NT2/D1 (cell line): Measurements from ENCODE around the gene ZNF511.

Experiments
- DNase-seq: peaks from one replicate; pipeline ENCODE4 v3.0.0-alpha.2; 2011; ENCODE audit warnings: low read depth, low spot score
- H3K27me3 ChIP-seq: 2 replicates; pipeline ENCODE4 v1.6.0; 2011; ENCODE audit warnings: mild to moderate bottlenecking; ENCODE audit not compliant: insufficient read length, insufficient read depth
- H3K36me3 ChIP-seq: 2 replicates; pipeline ENCODE4 v1.6.1; 2011; ENCODE audit warnings: mild to moderate bottlenecking, low read length, mixed read lengths; ENCODE audit not compliant: insufficient read depth, insufficient read length
- H3K4me1 ChIP-seq: 2 replicates; pipeline ENCODE4 v1.5.1; 2011; ENCODE audit not compliant: insufficient read depth, insufficient read length
- H3K4me3 ChIP-seq: 2 replicates; pipeline ENCODE4 v1.5.1; 2011; ENCODE audit warnings: low read depth; ENCODE audit not compliant: insufficient read length
- H3K9ac ChIP-seq: 2 replicates; pipeline ENCODE4 v1.6.0; 2011; ENCODE audit warnings: low read depth; ENCODE audit not compliant: insufficient read length
- H3K9me3 ChIP-seq: 2 replicates; pipeline ENCODE4 v1.5.1; 2011; ENCODE audit warnings: mild to moderate bottlenecking, low read length; ENCODE audit not compliant: insufficient read depth
- SUZ12 ChIP-seq: IDR thresholded peaks from 2 replicates; pipeline ENCODE4 v1.6.1; 2011; ENCODE audit not compliant: insufficient read length, insufficient read depth; ENCODE audit errors: extremely low read depth
- YY1 ChIP-seq: IDR thresholded peaks from 2 replicates; pipeline ENCODE4 v1.6.1; 2011; ENCODE audit not compliant: insufficient read length, insufficient read depth
- ZNF274 ChIP-seq: IDR thresholded peaks from 2 replicates; pipeline ENCODE4 v1.6.1; 2011; ENCODE audit warnings: mild to moderate bottlenecking, low read depth, low read length

The ZNF511 gene

GRCh38 chr10:133271521-133272300 lies 37.0 kb upstream of the ZNF511 start:
- no peak overlapping the region for H3K4me3 ChIP-seq
- TF ChIP-seq ZNF274 = no peak
- no peak for TF ChIP-seq YY1
- TF ChIP-seq SUZ12 = no peak
- peaks cover 5% of the 10 kb centered on the region for H3K27me3 ChIP-seq
- no peaks in the 10 kb centered on the region for H3K9me3 ChIP-seq
- no peak for DNase-seq
- H3K9ac ChIP-seq = no peak overlapping the region
- H3K4me1 ChIP-seq = peaks cover 10% of the 10 kb centered on the region
- peaks cover 3% of the 10 kb centered on the region for H3K36me3 ChIP-seq

- Histone ChIP-seq H3K4me3 (no peak overlapping the region), H3K9me3 (no peaks in the 10 kb centered on the region), H3K36me3 (no peaks in the 10 kb centered on the region), H3K27me3 (peaks cover 5% of the 10 kb centered on the region), H3K9ac (no peak overlapping the region), H3K4me1 (peaks cover 12% of the 10 kb centered on the region)
- TF ChIP-seq YY1 (no peak), ZNF274 (no peak), SUZ12 (no peak)
- DNase-seq = no peak
These were observed 36.3 kb upstream of the ZNF511 start for GRCh38 chr10:133272301-133272963.

GRCh38 chr10:133272964-133273420 lies 35.7 kb upstream of the ZNF511 start:
- TF ChIP-seq ZNF274 = no peak
- TF ChIP-seq SUZ12 = no peak
- TF ChIP-seq YY1 = no peak
- peaks cover 5% of the 10 kb centered on the region for H3K27me3 ChIP-seq
- no peaks in the 10 kb centered on the region for H3K9me3 ChIP-seq
- H3K4me3 ChIP-seq = no peak overlapping the region
- DNase-seq = no peak
- H3K4me1 ChIP-seq = peaks cover 15% of the 10 kb centered on the region
- H3K36me3 ChIP-seq = no peaks in the 10 kb centered on the region
- H3K9ac ChIP-seq = no peak overlapping the region

- Histone ChIP-seq H3K9me3 (no peaks in the 10 kb centered on the region), H3K9ac (no peak overlapping the region), H3K27me3 (peaks cover 5% of the 10 kb centered on the region), H3K4me1 (peaks cover 15% of the 10 kb centered on the region), H3K4me3 (no peak overlapping the region), H3K36me3 (no peaks in the 10 kb centered on the region)
- TF ChIP-seq ZNF274 (no peak), YY1 (no peak), SUZ12 (no peak)
- no peak for DNase-seq
These were observed 35.1 kb upstream of the ZNF511 start for GRCh38 chr10:133273534-133274143.

GRCh38 chr10:133274751-133275683 lies 33.7 kb upstream of the ZNF511 start:
- Histone ChIP-seq H3K36me3 (peaks cover 11% of the 10 kb centered on the region), H3K27me3 (peaks cover 5% of the 10 kb centered on the region), H3K4me1 (peaks cover 20% of the 10 kb centered on the region), H3K9me3 (no peaks in the 10 kb centered on the region), H3K4me3 (no peak overlapping the region), H3K9ac (peak overlapping the region; percentile 32)
- no peak for DNase-seq
- TF ChIP-seq SUZ12 = no peak

- Histone ChIP-seq H3K4me3 (no peak overlapping the region), H3K4me1 (peaks cover 20% of the 10 kb centered on the region), H3K9me3 (no peaks in the 10 kb centered on the region), H3K27me3 (peaks cover 5% of the 10 kb centered on the region), H3K36me3 (peaks cover 17% of the 10 kb centered on the region), H3K9ac (no peak overlapping the region)
- no peak for DNase-seq
- no peak for TF ChIP-seq YY1
- TF ChIP-seq SUZ12 = no peak
These were observed 33.0 kb upstream of the ZNF511 start for GRCh38 chr10:133275684-133276092.

- TF ChIP-seq ZNF274 (no peak), SUZ12 (no peak), YY1 (no peak)
- Histone ChIP-seq H3K4me3 (peak overlapping the region; percentile 34), H3K9me3 (no peaks in the 10 kb centered on the region), H3K27me3 (peaks cover 5% of the 10 kb centered on the region), H3K9ac (no peak overlapping the region), H3K4me1 (peaks cover 20% of the 10 kb centered on the region), H3K36me3 (peaks cover 19% of the 10 kb centered on the region)
- DNase-seq = no peak
These were observed 32.6 kb upstream of the ZNF511 start for GRCh38 chr10:133276100-133276434.
